Measurements from ENCODE around the gene EID3.

Gene EID3

GRCh38 chr12:104340925-104341611 is 37.5 kb downstream of the EID3 start:
- DNase-seq: no peak

- DNase-seq: no peak
Observed at GRCh38 chr12:104342147-104342546, 38.6 kb downstream of the EID3 start.

- no peak for DNase-seq
Observed at GRCh38 chr12:104342635-104343249, 39.2 kb downstream of the EID3 start.

- no peak for DNase-seq
Observed at GRCh38 chr12:104344682-104345081, 41.1 kb downstream of the EID3 start.

- DNase-seq: no peak
Observed at GRCh38 chr12:104345234-104346066, 41.9 kb downstream of the EID3 start.

GRCh38 chr12:104347374-104348075 is 44.0 kb downstream of the EID3 start:
- no peak for DNase-seq

GRCh38 chr12:104348283-104348993 is 44.9 kb downstream of the EID3 start:
- DNase-seq: no peak

- no peak for DNase-seq
Observed at GRCh38 chr12:104348994-104349494, 45.5 kb downstream of the EID3 start.

GRCh38 chr12:104350211-104351056 is 46.9 kb downstream of the EID3 start:
- DNase-seq: no peak

GRCh38 chr12:104351057-104351983 is 47.8 kb downstream of the EID3 start:
- DNase-seq: no peak

GRCh38 chr12:104352106-104352713 is 48.7 kb downstream of the EID3 start:
- no peak for DNase-seq

GRCh38 chr12:104353012-104353981 is 49.8 kb downstream of the EID3 start:
- no peak for DNase-seq

- no peak for DNase-seq
Observed at GRCh38 chr12:104354167-104354867, 50.8 kb downstream of the EID3 start.

Measured in suppressor macrophage treated with lipopolysaccharide for 1 hour (primary cell).